Measurements from ENCODE around the gene NEMF. TPM values are rescaled to one million over a fixed set of nuclear protein-coding genes. Genes with fewer than 3 reads are reported as not detected.

Gene NEMF
- total RNA-seq, 6 donors from 2014 or later: 47.9 to 293 (median 73.7) TPM

- Histone ChIP-seq H3K9me3 (no peaks in the 10 kb centered on the region), H3K36me3 (no peaks in the 10 kb centered on the region), H3K27ac (peak overlapping the region; percentile 97 to 98 (median 97)), H3K27me3 (no peaks in the 10 kb centered on the region), H3K4me1 (peaks cover 7 to 33% (median 13%) of the 10 kb centered on the region in 4 donors), H3K4me3 (peak overlapping the region; percentile 29 to 64 (median 58))
- peak; percentile 43 to 68 for ATAC-seq (ENCODE audit: low FRiP score in 2 of 2)
- WGBS, 2 donors: 0 to 1% methylated on average over 12 of the region's 12 CpGs
- no peak for TF ChIP-seq CTCF (IDR thresholded peaks at IDR 0.05)
- peak in 2 of 4 donors; percentile 40 to 54 for TF ChIP-seq POLR2A (IDR thresholded peaks at IDR 0.05)
- TF ChIP-seq POLR2AphosphoS5 (IDR thresholded peaks at IDR 0.05): no peak
- no peak for TF ChIP-seq EP300 (IDR thresholded peaks at IDR 0.05)
- peak in 1 of 2 donors; percentile 69 for DNase-seq
Measured at GRCh38 chr14:49861699-49862088, 9.1 kb upstream of the NEMF start.

- Histone ChIP-seq H3K9me3 (no peaks in the 10 kb centered on the region), H3K27ac (peak overlapping the region; percentile 97 to 98 (median 97)), H3K27me3 (no peaks in the 10 kb centered on the region), H3K4me1 (peaks cover 7 to 33% (median 13%) of the 10 kb centered on the region in 4 donors), H3K4me3 (peak overlapping the region; percentile 29 to 64 (median 58)), H3K36me3 (no peaks in the 10 kb centered on the region)
- 24 to 25% methylated on average over 4 of the region's 4 CpGs for WGBS, 2 donors
- ATAC-seq (ENCODE audit: low FRiP score in 2 of 2) (no peak), DNase-seq (no peak)
- TF ChIP-seq POLR2A (IDR thresholded peaks at IDR 0.05): no peak
- no peak for TF ChIP-seq POLR2AphosphoS5 (IDR thresholded peaks at IDR 0.05)
- no peak for TF ChIP-seq CTCF (IDR thresholded peaks at IDR 0.05)
- TF ChIP-seq EP300 (IDR thresholded peaks at IDR 0.05): no peak
Measured at GRCh38 chr14:49860988-49861698, 8.6 kb upstream of the NEMF start.

GRCh38 chr14:49858383-49858782 is 5.8 kb upstream of the NEMF start:
- TF ChIP-seq POLR2AphosphoS5 (IDR thresholded peaks at IDR 0.05) (no peak), CTCF (IDR thresholded peaks at IDR 0.05) (no peak), EP300 (IDR thresholded peaks at IDR 0.05) (no peak), POLR2A (IDR thresholded peaks at IDR 0.05) (no peak)
- H3K27ac ChIP-seq: no peak overlapping the region
- DNase-seq (no peak), ATAC-seq (ENCODE audit: low FRiP score in 2 of 2) (no peak)
- H3K36me3 ChIP-seq: no peaks in the 10 kb centered on the region
- no peaks in the 10 kb centered on the region for H3K27me3 ChIP-seq
- H3K9me3 ChIP-seq: no peaks in the 10 kb centered on the region
- WGBS, 2 donors: 88 to 89% methylated on average over 3 of the region's 3 CpGs
- no peak overlapping the region for H3K4me3 ChIP-seq
- peaks cover 1 to 21% (median 5%) of the 10 kb centered on the region in 4 donors for H3K4me1 ChIP-seq

DNA sequence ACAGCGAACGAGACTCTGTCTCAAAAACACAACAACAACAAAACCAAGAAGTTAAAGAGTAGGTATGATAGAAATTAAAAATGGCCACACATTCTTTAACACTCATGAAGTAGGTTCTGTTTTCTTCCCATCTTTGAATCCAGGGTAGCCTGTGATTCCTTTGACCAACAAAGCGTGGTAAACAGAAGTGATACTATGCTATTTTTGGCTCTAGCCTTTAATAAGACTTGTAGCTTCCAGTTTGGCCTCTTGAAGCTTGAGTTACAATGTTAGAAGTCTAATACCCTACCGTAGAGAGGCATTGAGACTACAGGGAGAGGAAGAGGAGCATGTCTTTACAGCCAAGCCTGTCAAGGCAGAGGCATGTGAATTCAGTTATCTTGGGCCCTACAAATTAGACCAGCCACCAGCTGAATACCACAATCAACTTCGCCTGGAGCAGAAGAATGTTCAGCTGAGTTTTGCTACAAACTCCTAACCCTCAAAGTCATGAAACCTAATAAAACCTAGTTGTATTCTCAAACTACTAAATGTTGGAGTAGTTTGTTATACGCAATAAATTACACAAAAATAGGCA is 4.9 kb upstream of the NEMF start:
- Histone ChIP-seq H3K4me3 (no peak overlapping the region), H3K36me3 (no peaks in the 10 kb centered on the region), H3K27me3 (no peaks in the 10 kb centered on the region), H3K27ac (no peak overlapping the region), H3K4me1 (peaks cover 0 to 22% (median 8%) of the 10 kb centered on the region in 4 donors), H3K9me3 (no peaks in the 10 kb centered on the region)
- ATAC-seq (ENCODE audit: low FRiP score in 2 of 2) (no peak), DNase-seq (no peak)
- TF ChIP-seq EP300 (IDR thresholded peaks at IDR 0.05): no peak
- no peak for TF ChIP-seq POLR2A (IDR thresholded peaks at IDR 0.05)
- 82% methylated on average over 6 of the region's 6 CpGs for WGBS, 2 donors

GRCh38 chr14:49853572-49854375 is 1.2 kb upstream of the NEMF start:
- H3K27me3 ChIP-seq: no peaks in the 10 kb centered on the region
- H3K4me3 ChIP-seq: peak overlapping the region in 3 of 4 donors; percentile 71 to 88 (median 75)
- peaks cover 15 to 36% (median 21%) of the 10 kb centered on the region in 4 donors for H3K4me1 ChIP-seq
- H3K27ac ChIP-seq: peak overlapping the region in 2 of 4 donors; percentile 91 to 96
- H3K9me3 ChIP-seq: no peaks in the 10 kb centered on the region
- peak; percentile 85 to 93 for DNase-seq
- ATAC-seq (ENCODE audit: low FRiP score in 2 of 2): peak; percentile 88 to 93
- 16 to 35% methylated on average over 7 to 25 of the region's 27 CpGs for WGBS, 2 donors
- H3K36me3 ChIP-seq: peaks cover 6 to 23% (median 12%) of the 10 kb centered on the region in 4 donors
- no peak for TF ChIP-seq POLR2A (IDR thresholded peaks at IDR 0.05)
- TF ChIP-seq EP300 (IDR thresholded peaks at IDR 0.05): no peak
- no peak for TF ChIP-seq POLR2AphosphoS5 (IDR thresholded peaks at IDR 0.05)
- peak; percentile 61 to 91 (median 82) for TF ChIP-seq CTCF (IDR thresholded peaks at IDR 0.05)
